GM19372 (cell line): ENCODE data around the gene GRSF1.
A peak's percentile ranks its signal among the peaks of the same experiment; 100 is the strongest.
"Not testable (repeated sequence)": the region's sequence is repeated elsewhere in the genome, so short reads cannot be mapped to it uniquely, and the experiment has no call there.

Experiments used
- ATAC-seq: cut with Tn5 transposase; IDR thresholded peaks from one replicate; pipeline ENCODE4 v1.9.1; 2021; ENCODE audit warnings: mild to moderate bottlenecking, low read depth, moderate library complexity; ENCODE audit not compliant: unreplicated experiment

The GRSF1 gene, protein sequence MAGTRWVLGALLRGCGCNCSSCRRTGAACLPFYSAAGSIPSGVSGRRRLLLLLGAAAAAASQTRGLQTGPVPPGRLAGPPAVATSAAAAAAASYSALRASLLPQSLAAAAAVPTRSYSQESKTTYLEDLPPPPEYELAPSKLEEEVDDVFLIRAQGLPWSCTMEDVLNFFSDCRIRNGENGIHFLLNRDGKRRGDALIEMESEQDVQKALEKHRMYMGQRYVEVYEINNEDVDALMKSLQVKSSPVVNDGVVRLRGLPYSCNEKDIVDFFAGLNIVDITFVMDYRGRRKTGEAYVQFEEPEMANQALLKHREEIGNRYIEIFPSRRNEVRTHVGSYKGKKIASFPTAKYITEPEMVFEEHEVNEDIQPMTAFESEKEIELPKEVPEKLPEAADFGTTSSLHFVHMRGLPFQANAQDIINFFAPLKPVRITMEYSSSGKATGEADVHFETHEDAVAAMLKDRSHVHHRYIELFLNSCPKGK

DNA sequence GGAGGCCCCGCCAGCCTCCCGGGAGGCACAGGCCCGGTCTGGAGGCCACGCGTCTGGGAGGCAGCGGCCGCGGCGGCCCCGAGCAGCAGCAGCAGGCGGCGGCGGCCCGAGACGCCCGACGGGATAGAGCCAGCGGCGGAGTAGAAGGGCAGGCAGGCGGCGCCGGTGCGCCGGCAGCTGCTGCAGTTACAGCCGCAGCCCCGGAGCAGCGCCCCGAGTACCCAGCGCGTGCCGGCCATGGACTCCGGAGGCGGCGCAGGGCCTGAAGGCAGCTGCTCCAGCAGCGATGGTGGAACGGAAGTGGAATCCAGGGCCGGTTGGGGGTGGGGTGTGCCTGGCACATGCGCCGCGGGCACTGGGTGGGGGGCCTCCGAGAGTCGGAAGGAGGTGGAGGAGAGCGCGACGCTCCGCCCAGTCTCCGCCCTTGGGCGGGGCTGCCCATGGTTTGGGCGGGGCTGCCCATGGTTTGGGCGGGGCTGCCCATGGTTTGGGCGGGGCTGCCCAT lies at the start of gene GRSF1:
Gene GRSF1 (minus strand): TSS at position 302 of the 505 bp plus-strand sequence. CDS start 63 bp downstream, at position 239.
- peak; percentile 62 for ATAC-seq

DNA sequence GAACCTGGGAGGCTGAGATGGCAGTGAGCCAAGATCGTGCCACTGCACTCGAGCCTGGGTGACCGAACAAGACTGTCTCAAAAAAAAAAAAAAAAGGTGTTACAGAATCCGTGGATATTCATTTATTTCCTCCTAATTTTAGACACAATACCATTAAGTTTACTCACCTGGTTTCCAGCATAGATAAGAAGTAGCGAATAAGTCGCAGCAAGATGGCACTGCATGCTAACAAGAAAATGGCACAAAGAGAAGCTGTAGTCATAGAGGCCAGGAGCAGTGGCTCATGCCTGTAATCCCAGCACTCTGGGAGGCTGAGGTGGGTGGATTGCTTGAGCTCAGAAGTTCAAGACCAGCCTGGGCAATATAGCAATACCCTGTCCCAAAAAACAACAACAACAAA lies 45.5 kb upstream of the GRSF1 start:
- ATAC-seq = no peak

- no peak for ATAC-seq
Measured at GRCh38 chr4:70880739-70881138, 41.0 kb upstream of the GRSF1 start.

GRCh38 chr4:70877556-70877955 lies 37.9 kb upstream of the GRSF1 start:
- no peak for ATAC-seq

GRCh38 chr4:70874268-70875156 lies 34.8 kb upstream of the GRSF1 start:
- ATAC-seq = peak; percentile 64

DNA sequence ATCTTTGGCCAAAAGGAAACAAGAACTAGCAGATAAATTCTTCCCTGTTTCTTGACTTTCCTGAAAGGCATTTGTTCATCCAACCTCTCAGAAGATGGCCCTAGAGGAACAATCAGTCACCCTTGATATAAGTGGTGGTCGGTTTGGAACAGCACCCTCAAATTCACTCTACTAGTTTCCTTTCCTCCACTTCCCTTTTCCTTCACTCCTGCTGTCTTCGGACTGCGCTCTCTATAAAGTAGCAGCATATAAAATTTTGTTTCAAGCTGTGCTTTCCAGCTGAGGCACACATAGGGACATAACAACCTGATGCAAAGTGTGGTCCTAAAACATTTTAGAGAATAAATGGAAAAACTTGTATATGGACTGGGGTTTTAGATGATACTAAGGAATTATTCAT lies 33.5 kb upstream of the GRSF1 start:
- ATAC-seq = no peak

- no peak for ATAC-seq
Measured at GRCh38 chr4:70868778-70869177, 29.1 kb upstream of the GRSF1 start.

DNA sequence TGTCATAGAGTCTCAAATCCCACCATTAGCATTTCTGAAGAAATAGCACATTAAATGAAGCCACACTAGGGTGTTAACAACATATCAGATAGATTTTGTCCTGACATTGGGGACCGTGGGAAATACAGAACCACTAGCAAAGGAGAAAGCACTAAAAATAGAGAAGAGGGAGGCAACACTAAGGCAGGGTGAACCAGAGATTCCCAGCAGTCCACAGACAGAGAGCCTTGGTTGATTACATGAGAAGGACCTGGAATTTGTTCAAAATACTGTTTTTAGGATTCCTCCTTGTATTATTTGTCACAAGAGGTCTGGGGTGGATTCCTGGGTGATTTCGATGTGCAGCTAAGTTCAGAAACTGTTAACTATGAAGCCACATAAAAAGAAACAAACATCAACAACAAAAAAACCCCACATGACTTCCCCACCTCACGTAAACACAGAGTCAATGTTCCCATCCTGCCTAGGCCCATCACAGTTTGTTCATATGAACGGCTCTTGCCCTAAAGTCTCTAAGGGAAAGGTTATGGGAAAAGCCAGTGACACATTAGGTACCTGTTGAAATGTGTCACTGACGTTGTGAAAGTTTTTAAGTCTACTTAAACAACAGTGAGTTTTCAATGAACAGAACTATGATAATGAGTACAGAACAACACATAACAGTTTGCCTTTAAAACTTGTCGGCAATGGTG lies 23.6 kb upstream of the GRSF1 start:
- no peak for ATAC-seq

- no peak for ATAC-seq
Measured at GRCh38 chr4:70859066-70859465, 19.4 kb upstream of the GRSF1 start.

GRCh38 chr4:70858454-70858853 lies 18.8 kb upstream of the GRSF1 start:
- ATAC-seq = no peak

DNA sequence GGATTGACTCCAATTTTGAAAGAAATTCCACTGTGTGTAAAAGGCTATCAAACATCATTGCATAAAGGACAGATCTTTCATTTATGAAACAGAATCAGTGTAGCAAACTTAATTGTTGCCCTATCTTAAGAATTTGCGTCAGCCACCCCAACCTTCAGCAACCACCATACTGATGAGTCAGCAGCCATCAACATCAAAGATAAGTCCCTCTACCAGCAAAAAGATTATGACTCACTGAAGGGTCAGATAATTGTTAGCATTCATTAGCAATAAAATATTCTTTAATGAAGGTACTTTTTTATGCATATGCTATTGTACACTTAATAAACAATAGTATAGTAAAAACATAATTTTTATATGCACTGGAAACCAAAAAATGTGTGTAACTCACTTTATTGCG lies 15.8 kb upstream of the GRSF1 start:
- ATAC-seq = no peak

DNA sequence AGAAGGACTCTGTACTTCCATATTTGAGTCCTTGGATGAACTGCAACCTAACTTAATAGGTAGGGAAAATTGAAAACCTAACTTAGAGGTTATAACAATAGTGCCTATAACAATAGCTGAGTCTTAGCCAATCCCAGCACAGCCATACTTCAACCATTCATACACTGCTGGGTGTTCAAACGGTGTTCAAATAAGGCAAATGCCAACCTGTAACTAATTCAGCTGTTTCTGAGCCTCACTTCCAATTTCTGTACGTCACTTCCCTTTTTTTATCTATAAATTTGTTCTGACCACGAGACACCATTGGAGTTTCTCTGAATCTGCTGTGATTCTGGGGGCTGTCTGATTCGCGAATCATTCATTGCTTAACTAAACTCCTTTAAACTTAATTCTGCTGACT lies 9.6 kb upstream of the GRSF1 start:
- no peak for ATAC-seq

DNA sequence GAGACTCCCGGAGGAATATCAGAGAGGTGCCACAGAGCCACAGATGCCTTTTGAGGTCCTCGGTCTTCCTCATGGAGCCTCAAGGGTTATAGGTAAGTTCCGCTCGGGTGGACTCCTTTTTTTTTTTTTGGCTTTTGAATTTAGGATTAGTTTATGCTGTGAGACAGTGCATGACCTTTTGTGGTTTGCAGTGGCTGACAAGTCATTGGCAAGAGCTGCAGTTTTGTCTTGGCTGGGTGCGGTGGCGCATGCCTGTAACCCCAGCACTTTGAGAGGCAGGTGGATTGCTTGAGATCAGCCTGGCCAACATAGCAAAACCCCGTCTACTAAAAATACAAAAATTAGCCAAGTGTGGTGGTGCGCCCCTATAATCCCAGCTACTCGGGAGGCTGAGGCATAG lies 4.5 kb upstream of the GRSF1 start:
- ATAC-seq = no peak

- peak; percentile 21 for ATAC-seq
Measured at GRCh38 chr4:70842761-70843435, 3.2 kb upstream of the GRSF1 start.

DNA sequence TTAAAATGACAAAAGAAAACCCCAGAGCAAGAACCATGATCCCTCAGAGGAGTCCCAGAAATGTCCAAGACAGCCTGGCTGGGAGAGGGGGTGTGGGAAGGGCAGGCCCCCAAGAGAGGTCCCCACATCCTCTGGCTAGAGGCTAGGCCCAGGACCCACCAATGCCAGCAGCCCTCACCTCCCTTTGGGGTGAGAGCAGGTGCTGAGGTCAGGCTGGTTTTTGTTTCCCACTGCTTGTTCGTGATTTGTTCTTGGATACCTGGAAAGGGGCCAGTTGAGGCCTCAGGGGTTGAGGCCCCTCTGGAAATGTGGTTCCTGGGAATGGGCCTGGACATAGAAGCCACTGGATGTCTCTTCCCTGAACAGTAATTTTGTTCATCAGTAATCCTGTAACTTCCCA lies 2.3 kb upstream of the GRSF1 start:
- ATAC-seq = no peak

DNA sequence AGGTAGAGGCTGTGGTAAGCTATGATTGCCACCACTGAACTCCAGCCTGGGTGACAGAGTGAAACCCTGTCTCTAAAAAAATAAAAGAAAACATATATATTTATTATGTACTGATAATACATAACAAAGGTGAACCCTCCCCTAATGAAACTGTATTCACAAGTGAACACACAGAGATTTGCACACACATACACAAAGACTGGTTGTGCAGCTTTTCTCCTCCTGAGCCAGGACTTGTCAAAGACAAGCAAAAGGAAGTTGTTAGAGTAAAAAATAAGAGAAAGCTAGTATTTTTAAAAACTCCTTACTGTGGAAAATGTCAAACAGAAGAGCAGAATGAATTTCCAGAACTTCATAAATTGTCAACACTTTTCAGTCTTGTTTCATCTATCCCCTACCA lies 1.5 kb upstream of the GRSF1 start:
- no peak for ATAC-seq

DNA sequence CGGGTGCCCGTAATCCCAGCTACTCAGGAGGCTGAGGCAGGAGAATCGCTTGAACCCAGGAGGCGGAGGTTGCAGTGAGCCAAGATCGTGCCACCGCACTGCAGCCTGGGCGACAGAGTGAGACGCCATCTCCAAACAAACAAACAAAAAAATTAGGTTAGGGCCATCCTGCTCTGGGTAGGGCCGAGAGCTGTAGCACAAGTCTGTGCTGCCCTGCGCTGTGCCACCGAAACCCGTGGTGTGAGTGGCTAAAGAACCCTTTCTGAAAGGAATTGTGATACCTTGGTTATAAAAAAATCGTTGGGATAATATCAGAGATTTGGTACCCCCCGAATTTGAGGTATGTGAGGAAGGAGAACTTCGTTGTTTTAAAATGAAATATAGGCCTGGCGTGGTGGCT lies 941 bp upstream of the GRSF1 start:
- ATAC-seq = not testable (repeated sequence)

DNA sequence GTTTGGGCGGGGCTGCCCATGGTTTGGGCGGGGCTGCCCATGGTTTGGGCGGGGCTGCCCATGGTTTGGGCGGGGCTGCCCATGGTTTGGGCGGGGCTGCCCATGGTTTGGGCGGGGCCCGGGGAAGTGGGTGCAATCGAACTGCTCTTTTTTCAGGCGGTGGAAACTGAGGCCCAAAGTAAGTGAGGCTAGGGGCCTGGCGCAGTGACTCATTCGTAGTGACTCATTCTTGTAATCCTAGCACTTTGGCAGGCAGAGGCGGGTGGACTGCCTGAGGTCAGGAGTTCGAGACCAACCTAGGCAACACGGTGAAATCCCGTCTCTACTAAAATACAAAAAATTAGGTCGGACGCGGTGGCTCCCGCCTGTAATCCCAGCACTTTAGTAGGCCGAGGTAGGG lies 447 bp upstream of the GRSF1 start:
- ATAC-seq = not testable (repeated sequence)

- ATAC-seq = peak; percentile 52
Measured at GRCh38 chr4:70838666-70839588, 763 bp downstream of the GRSF1 start.
